GM18520 (cell line): Measurements from ENCODE around the gene CDK18.

Source experiments
- ATAC-seq: cut with Tn5 transposase; IDR thresholded peaks from one replicate; pipeline ENCODE4 v1.9.1; 2021; ENCODE audit not compliant: unreplicated experiment

The CDK18 gene

DNA sequence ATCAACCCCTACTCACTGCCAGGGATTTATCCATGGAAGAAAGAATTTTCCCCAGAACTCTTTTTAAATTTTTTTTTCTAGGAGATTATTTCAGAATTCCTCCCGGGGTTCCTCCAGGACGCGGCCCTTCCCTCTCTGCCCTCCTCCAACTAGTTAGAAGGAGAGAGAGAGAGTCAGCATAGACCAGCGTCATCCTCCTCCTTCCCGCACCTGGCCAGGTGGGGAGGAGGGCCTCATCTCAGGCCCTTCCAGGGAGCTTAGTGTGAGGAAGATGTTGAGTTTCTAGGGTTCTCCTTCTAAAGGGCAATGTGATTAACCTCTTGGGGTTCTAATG, 63.6 kb downstream of the CDK18 start:
- ATAC-seq, result no peak

- ATAC-seq, result no peak
Measured at GRCh38 chr1:205568469-205569361, 64.2 kb downstream of the CDK18 start.

- no peak for ATAC-seq
Measured at GRCh38 chr1:205569411-205570172, 65.1 kb downstream of the CDK18 start.

GRCh38 chr1:205570173-205570501, 65.7 kb downstream of the CDK18 start:
- ATAC-seq, result no peak

GRCh38 chr1:205570796-205571537, 66.5 kb downstream of the CDK18 start:
- no peak for ATAC-seq

DNA sequence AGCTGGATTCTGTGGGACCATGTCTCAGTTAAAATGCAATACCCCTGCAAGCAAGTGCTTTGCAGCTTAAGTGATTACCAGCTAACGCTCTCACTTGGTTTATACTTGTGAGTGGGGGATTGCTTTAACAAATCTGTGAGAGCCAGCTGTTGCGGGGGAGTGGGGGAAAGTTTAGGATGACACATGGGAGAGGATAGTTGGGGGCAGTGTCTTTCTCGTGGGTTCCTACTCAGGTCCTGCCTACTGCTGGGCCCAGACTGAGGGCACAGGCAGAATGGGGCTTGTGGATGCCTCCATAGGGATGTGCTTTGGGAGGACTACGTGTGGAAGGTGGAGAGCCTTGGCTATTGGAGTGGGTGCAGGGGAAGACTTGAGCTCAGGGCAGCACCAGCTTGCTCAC, 67.3 kb downstream of the CDK18 start:
- no peak for ATAC-seq

GRCh38 chr1:205572421-205572820, 68.0 kb downstream of the CDK18 start:
- ATAC-seq, result no peak

DNA sequence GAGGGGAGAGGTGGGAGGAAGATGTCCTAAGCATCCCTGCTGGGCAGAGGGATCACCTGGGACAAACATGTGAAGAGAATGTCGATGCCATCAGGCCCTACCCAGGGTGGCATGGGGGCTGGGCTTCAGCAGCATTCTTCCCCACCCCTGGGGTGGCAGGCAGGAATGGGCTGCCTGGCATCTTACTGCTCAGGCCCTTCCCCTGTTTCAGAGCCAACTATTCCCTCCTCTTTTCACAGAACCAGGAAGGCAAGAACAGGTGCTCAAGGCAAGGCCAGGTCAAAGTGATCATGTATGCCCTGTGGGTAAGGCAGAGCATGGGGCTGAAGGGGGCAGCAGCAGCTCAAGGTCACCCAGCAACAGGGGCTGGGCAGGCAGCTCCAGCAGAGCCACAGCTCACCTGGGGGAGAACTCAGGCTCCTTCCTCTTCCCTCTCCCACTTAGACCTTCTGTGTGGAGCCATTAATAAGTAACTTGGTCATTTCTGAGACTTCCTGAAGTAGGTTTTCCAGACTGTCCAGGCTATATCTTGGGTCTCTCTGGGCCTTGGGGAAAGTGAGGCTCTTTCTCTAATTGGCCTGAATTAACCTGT, 70.9 kb downstream of the CDK18 start:
- no peak for ATAC-seq

DNA sequence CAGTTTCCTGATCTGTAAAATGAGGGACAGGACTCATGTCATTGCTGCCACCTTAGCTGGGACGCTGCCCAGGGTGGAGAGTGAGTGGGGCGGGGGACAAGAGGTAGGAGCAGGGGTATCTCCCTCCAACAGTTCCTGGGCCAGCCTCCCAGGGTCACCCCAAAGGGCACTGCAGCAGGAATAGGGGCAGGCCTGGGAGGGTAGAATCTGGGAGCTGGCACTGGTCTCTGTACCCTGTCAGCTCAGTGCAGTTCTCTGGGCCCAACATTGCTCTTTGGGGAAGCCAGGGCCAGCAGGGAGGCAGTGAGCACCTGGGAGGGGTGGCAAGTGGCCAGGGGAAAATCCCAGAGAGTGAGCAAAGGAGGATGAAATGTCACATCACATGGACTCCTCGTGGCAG, 71.5 kb downstream of the CDK18 start:
- ATAC-seq, result no peak

DNA sequence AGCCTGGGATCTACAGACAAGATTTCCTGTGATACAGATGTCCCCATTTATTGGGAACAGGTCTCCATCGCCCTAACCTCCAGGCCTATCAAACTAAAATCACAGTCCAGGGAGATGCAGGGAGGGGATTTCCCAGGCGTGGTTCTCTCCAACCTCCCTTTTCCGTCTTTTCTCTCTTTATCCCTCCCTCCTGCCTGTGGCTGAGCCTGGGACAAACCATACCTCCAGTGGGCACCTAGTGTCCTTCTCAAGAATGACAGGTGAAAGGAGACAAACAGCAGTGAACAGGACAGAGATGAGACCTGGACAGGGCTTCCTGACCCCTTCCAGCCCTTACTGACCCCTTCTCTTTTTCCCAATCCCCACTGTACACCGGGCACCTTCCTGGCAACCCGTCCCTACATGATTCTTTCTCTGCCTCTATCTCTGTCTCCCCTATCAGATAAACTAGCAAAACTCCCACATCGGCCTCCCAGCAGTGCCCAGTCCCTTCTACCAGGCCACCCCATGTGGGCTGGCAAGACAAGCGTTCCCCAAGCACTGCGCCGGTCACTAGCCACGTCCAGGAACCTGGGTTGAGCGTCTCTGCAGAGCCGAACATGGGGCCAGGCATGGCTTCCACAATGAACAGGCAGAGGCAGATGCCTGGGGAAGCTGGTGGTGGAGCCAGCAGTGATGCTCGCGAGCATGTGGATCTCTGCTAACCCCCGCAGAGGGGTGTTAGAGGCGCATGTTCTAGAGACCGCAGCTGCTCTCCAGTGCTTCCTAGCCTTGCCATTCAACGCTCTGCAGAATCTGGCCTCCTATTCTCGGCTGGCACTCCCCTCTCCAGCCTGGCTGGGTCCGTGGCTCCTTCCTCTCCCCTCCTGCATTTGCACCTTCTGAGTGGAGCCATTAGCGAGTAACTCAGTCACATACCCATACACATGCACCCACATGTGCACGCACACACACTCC, 72.6 kb downstream of the CDK18 start:
- no peak for ATAC-seq

DNA sequence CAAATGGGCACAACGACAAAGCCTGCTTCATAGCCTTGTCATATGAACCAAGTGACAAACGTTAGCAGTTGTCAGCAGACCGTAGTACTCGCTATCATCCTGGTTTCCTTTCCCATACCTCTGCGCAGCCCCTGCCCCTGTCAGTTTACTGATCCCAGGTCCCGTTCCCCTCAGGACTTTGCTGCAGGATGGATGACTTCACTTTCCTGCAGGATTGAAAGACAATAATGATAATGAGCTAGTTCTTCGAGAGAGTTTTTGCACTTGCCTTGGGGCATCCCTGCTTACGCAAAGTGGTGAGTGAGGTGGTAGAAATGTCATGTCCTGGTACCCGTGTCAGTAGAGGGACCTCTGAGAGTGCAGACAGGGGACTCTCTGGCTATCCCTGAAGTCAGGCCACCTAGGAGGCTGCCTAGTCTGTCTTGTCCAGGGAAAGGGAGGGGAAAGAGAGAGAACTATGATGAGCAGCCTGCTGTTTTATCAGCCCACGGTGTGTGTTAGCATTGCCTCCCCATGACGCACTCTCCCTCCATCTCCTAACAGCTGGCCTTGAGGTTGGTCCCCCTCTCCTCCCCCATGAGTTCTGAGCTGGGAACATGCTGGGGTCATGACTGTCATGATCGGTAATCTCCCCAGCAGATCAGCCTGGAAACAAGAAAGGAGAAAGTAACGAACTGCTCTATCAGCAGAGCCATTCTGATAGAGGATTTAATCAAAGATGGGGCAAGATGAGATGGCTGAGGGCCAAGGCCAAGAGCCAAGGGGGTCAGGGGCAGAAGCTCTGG, 73.6 kb downstream of the CDK18 start:
- ATAC-seq, result no peak

GRCh38 chr1:205578780-205579571, 74.5 kb downstream of the CDK18 start:
- no peak for ATAC-seq

DNA sequence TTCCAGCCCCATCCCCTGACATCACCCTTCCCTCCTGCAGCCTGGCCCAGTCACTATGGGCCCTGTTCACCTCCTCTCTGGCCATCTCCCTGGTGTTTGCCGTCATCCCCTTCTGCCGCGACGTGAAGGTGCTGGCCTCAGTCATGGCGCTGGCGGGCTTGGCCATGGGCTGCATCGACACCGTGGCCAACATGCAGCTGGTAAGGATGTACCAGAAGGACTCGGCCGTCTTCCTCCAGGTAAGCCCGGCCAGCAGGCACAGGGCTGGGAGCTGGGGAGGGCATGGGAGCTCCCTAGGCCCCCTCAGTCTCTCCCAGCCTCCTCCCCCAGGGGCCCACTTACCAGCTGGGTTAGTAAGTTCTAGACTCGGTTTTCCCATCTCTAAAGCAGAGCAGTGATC, 75.2 kb downstream of the CDK18 start:
- ATAC-seq, result no peak

DNA sequence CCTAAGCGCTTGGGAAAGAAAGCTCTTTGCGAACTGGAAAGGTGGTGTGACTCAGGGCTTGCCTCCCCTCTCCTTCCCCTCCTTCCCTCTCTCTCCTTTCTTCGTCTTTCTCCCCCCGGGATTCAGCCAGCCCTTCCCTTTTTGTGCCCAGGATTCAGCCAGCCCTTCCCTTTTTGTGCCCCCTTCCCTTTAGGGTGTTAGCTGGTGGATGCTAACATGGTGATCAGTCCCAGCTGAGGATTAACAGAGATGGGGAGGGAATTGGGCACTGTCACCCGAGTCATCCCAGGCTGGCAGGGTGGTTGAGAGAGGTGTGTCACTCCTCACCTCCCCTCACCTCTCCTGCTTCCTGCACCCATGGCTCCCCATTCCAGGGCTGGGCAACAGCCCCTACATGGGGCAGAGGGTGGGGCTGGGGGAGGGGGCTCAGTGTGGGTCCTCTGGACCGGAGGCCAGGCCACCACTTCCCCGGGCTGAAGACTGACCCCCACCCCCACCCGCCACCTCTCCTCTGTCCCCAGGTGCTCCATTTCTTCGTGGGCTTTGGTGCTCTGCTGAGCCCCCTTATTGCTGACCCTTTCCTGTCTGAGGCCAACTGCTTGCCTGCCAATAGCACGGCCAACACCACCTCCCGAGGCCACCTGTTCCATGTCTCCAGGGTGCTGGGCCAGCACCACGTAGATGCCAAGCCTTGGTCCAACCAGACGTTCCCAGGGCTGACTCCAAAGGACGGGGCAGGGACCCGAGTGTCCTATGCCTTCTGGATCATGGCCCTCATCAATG, 75.9 kb downstream of the CDK18 start:
- no peak for ATAC-seq

GRCh38 chr1:205580923-205581180, 76.4 kb downstream of the CDK18 start:
- no peak for ATAC-seq

- ATAC-seq, result no peak
Measured at GRCh38 chr1:205581321-205581980, 77.0 kb downstream of the CDK18 start.

DNA sequence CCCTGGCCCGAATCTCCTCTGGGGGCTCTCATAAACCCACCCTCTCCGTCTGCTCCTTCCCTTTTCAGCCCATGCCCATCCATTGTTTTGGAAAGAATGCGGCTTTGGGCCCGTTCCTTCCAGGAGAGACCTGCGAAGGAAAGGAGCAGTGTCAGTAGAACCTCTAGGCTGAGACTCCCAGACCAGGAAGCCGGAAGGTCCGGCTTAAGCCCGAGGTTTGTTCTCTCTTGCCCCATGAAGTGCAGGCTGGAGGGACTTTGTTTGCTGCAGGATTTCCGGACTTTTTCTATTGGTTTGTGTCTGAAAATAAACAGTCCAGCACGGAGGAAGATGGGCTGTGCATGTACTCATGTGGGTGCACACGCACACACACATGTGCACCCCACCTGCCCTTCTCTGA, 77.6 kb downstream of the CDK18 start:
- ATAC-seq, result no peak
